ENCODE measurements around the gene NT5C. TPM values are rescaled to one million over a fixed set of nuclear protein-coding genes. Genes with fewer than 3 reads are reported as not detected.
"Not testable (repeated sequence)": the region's sequence is repeated elsewhere in the genome, so short reads cannot be mapped to it uniquely, and the experiment has no call there.

Gene NT5C
- total RNA-seq, 2 donors from 2014 or later = 76.9 to 87.9 TPM

DNA sequence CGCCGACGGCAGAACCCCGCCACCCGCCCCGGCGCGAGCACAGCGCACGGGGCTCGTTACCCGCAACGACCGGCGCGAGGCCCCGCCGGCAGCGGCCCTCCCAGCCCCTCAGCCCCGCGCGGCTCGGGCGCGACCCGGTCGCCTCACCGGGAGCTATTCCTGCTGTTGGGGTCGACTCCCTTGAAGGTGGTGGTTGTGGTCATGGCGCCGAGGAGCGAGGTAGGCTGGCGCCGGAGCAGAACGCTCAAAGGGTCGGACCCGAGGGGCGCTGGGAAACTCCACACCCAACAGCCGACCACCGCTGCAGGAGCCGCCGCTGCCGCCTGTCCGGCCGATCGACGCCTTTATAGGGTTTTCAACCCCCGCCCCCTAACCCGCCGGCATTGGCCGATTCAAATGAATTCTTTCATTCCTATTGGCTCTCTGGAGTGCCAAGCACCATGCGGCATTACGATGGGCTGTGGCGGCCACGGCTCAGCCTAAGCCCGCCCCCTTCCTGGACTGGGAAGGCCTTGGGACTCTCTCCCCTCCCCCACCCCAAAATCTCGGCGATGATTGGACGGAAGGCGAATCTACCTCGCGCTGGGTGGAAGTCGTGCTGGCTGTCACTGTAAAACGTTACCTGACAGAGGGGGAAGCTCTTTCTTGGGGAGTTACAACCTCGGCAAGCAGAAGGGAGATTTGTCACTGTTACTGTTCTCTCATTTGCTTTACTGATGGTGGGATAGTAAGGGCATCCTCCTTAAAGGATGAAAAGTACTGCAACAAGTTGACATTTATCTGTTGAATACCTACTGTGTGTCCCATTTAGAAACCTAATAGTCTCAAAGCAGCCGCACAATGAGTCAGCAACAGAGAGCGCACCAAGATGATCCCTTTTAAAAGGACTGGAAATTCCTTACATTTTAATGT is 22.9 kb upstream of the NT5C start, which contains the start of gene JPT1:
Gene JPT1, minus strand, starts transcription at position 318 of the 912 bp plus-strand sequence. Its CDS starts 115 bp downstream, at position 203.
- DNase-seq (ENCODE audit: low spot score) = peak; percentile 98
- peak within 1 kb of the TSS; percentile 67 to 82 for H3K27ac Mint-ChIP-seq
- no peaks in the 10 kb centered on the region for H3K9me3 Mint-ChIP-seq
- no peaks in the 10 kb centered on the region for H3K27me3 Mint-ChIP-seq
- peak; percentile 99 for ATAC-seq
- H3K4me1 Mint-ChIP-seq (ENCODE audit: low read depth in 2 of 2) = peaks cover 28 to 37% of the 10 kb centered on the region in 2 donors
- peaks cover 6% of the 10 kb centered on the region for H3K36me3 Mint-ChIP-seq
- H3K4me3 Mint-ChIP-seq = peak within 1 kb of the TSS; percentile 98

- Mint-ChIP-seq H3K9me3 (no peaks in the 10 kb centered on the region), H3K4me3 (peak overlapping the region; percentile 98), H3K27ac (peak overlapping the region; percentile 67 to 82), H3K36me3 (peaks cover 6% of the 10 kb centered on the region), H3K4me1 (ENCODE audit: low read depth in 2 of 2) (peaks cover 28 to 38% of the 10 kb centered on the region in 2 donors), H3K27me3 (no peaks in the 10 kb centered on the region)
- DNase-seq (ENCODE audit: low spot score) (no peak), ATAC-seq (peak; percentile 3 to 15)
Measured at GRCh38 chr17:75153780-75154194, 22.2 kb upstream of the NT5C start.

GRCh38 chr17:75152922-75153779 is 21.6 kb upstream of the NT5C start:
- DNase-seq (ENCODE audit: low spot score) (no peak), ATAC-seq (no peak)
- Mint-ChIP-seq H3K27ac (peak overlapping the region; percentile 67 to 82), H3K9me3 (no peaks in the 10 kb centered on the region), H3K4me1 (ENCODE audit: low read depth in 2 of 2) (peaks cover 30 to 44% of the 10 kb centered on the region in 2 donors), H3K27me3 (no peaks in the 10 kb centered on the region), H3K36me3 (peaks cover 13% of the 10 kb centered on the region), H3K4me3 (peak overlapping the region; percentile 98)

DNA sequence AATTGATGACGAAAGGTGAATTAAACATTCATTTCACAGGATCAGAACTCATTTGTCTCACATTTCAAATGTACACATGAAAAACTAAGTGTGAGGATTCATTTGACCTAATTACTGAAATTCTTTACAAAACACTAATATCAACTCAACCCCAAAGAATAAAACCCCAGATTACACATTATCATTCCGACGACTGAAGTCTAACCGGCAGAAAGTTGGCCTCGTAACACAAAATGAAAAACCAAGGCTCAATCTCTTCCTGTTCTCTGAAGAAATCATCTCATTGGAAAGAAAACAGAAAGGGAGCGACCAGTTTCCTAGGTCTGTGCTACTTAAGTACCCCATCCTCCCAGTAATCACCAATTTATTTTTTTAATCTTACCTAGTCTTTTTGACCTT is 21.0 kb upstream of the NT5C start:
- H3K36me3 Mint-ChIP-seq = peaks cover 14% of the 10 kb centered on the region
- H3K27ac Mint-ChIP-seq = peak overlapping the region; percentile 67 to 82
- peaks cover 30 to 44% of the 10 kb centered on the region in 2 donors for H3K4me1 Mint-ChIP-seq (ENCODE audit: low read depth in 2 of 2)

GRCh38 chr17:75151930-75152329 is 20.4 kb upstream of the NT5C start:
- Mint-ChIP-seq H3K27me3 (no peaks in the 10 kb centered on the region), H3K4me3 (peak overlapping the region; percentile 98), H3K9me3 (no peaks in the 10 kb centered on the region), H3K36me3 (peaks cover 20% of the 10 kb centered on the region), H3K27ac (peak overlapping the region; percentile 67 to 82), H3K4me1 (ENCODE audit: low read depth in 2 of 2) (peaks cover 32 to 44% of the 10 kb centered on the region in 2 donors)
- ATAC-seq = no peak
- no peak for DNase-seq (ENCODE audit: low spot score)

More for the DNA sequence above, 21.0 kb upstream of the NT5C start:
- no peak for ATAC-seq
- H3K9me3 Mint-ChIP-seq = no peaks in the 10 kb centered on the region
- H3K27me3 Mint-ChIP-seq = no peaks in the 10 kb centered on the region
- peak overlapping the region; percentile 98 for H3K4me3 Mint-ChIP-seq
- no peak for DNase-seq (ENCODE audit: low spot score)

DNA sequence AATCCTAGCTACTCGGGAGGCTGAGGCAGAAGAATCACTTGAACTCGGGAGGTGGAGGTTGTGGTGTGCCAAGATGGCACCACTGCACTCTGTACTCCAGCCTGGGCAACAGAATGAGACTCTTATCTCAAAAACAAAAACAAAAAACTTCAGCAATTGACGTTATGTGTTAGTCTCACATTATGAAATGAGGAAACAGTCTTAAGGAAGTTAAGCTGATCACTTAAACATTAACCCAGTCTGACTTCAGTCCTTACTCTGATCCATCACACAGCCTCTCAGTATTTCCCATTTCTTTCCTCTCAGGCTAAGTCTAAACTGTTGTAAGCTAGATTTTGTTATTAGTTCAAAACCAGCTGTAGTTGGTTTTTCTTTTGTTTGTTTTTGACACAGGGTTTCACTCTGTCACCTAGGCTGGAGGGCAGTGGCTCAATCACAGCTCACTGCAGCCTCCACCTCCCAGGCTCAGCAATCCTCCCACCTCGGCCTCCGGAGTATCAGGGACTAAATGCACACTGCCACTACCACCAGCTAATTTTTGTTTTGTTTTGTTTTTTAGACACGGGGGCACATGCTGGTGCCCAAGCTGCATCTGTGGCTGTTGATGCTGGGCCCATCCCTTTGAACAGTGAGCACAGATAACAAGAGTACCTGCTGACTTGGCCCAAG is 16.5 kb upstream of the NT5C start:
- Mint-ChIP-seq H3K4me3 (no peak overlapping the region), H3K36me3 (peaks cover 28% of the 10 kb centered on the region), H3K27ac (peak overlapping the region; percentile 28 to 48), H3K9me3 (no peaks in the 10 kb centered on the region), H3K4me1 (ENCODE audit: low read depth in 2 of 2) (peaks cover 17 to 26% of the 10 kb centered on the region in 2 donors), H3K27me3 (no peaks in the 10 kb centered on the region)
- DNase-seq (ENCODE audit: low spot score) = no peak
- no peak for ATAC-seq

GRCh38 chr17:75146592-75146991 is 15.1 kb upstream of the NT5C start:
- Mint-ChIP-seq H3K9me3 (no peaks in the 10 kb centered on the region), H3K36me3 (peaks cover 28% of the 10 kb centered on the region)

DNA sequence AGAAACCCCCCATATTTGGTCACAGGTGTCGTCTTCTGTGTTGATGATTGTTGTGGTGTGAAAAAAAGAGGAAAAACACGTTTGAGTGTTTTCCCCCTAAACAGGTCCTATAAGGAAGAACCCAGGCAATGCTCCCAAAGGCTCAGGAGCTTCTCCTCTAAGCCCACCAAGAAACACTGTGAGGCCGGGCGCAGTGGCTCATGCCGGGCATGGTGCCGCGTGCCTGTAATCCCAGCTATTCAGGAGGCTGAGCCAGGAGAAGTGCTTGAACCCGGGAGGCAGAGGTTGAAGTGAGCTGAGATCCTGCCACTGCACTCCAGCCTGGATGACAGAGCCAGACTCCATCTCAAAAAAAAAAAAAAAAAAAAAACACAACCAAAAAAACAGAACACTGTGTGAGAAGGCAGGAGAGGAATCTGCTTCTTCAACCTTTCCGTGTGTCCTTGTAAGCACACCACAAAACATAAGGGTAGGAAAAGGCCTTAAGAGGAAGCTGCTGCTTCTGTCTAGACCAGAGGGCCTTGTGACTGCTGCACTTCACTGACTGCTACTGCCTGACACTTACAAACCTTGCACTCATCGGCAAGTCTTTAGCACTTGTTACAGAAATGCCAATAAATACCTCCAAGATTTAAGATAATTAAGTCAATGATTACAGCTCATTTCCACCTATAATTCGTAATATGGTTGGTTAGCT is 13.4 kb upstream of the NT5C start:
- no peaks in the 10 kb centered on the region for H3K27me3 Mint-ChIP-seq
- H3K4me3 Mint-ChIP-seq = no peak overlapping the region
- no peak overlapping the region for H3K27ac Mint-ChIP-seq
- peaks cover 27% of the 10 kb centered on the region for H3K36me3 Mint-ChIP-seq
- no peaks in the 10 kb centered on the region for H3K9me3 Mint-ChIP-seq
- DNase-seq (ENCODE audit: low spot score) = no peak
- peaks cover 20 to 27% of the 10 kb centered on the region in 2 donors for H3K4me1 Mint-ChIP-seq (ENCODE audit: low read depth in 2 of 2)
- no peak for ATAC-seq

More at GRCh38 chr17:75146592-75146991, 15.1 kb upstream of the NT5C start:
- Mint-ChIP-seq H3K27ac (no peak overlapping the region), H3K4me3 (no peak overlapping the region), H3K27me3 (no peaks in the 10 kb centered on the region), H3K4me1 (ENCODE audit: low read depth in 2 of 2) (peaks cover 8 to 15% of the 10 kb centered on the region in 2 donors)
- ATAC-seq (no peak), DNase-seq (ENCODE audit: low spot score) (no peak)

GRCh38 chr17:75142236-75142971 is 10.9 kb upstream of the NT5C start:
- H3K9me3 Mint-ChIP-seq = no peaks in the 10 kb centered on the region
- peaks cover 12% of the 10 kb centered on the region for H3K36me3 Mint-ChIP-seq
- peaks cover 14 to 15% of the 10 kb centered on the region in 2 donors for H3K4me1 Mint-ChIP-seq (ENCODE audit: low read depth in 2 of 2)
- H3K4me3 Mint-ChIP-seq = no peak overlapping the region
- no peaks in the 10 kb centered on the region for H3K27me3 Mint-ChIP-seq
- no peak overlapping the region for H3K27ac Mint-ChIP-seq
- DNase-seq (ENCODE audit: low spot score) (no peak), ATAC-seq (no peak)

DNA sequence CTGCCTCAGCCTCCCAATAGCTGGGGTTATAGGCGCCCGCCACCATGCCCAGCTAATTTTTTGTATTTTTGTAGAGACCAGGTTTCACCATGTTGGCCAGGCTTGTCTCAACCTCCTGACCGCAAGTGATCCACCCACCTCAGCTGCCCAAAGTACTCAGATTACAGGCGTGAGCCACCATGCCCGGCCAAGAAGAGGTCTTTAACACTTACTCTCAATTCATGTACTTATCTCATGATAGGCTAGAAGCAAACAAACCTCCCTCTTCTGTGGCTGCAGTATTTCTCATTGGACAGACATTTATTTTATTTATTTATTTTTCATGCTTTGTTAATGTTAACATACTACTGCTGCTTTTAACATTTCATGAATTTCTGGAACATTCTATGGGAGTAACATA is 7.0 kb upstream of the NT5C start:
- H3K36me3 Mint-ChIP-seq = no peaks in the 10 kb centered on the region
- no peaks in the 10 kb centered on the region for H3K9me3 Mint-ChIP-seq
- no peak overlapping the region for H3K27ac Mint-ChIP-seq
- ATAC-seq (no peak), DNase-seq (ENCODE audit: low spot score) (no peak)
- peaks cover 12 to 15% of the 10 kb centered on the region in 2 donors for H3K4me1 Mint-ChIP-seq (ENCODE audit: low read depth in 2 of 2)
- no peak overlapping the region for H3K4me3 Mint-ChIP-seq
- no peaks in the 10 kb centered on the region for H3K27me3 Mint-ChIP-seq

DNA sequence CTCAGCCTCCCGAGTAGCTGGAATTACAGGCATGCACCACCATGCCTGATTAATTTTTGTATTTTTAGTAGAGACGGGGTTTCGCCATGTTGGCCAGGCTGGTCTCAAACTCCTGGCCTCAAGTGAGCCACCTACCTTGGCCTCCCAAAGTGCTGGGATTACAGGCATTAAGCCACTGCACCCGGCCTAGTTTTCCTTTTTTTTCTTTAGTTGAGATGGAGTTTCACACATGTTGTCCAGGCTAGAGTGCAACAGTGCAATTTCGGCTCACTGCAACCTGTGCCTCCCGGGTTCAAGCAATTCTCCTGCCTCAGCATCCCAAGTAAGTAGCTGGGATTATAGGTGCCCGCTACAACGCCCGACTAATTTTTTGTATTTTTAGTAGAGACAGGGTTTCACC is 6.2 kb upstream of the NT5C start:
- DNase-seq (ENCODE audit: low spot score); ATAC-seq; H3K36me3 Mint-ChIP-seq; H3K4me3 Mint-ChIP-seq; H3K9me3 Mint-ChIP-seq; H3K27me3 Mint-ChIP-seq: not testable (repeated sequence)
- Mint-ChIP-seq H3K27ac (peak overlapping the region in 1 of 2 donors; percentile 54), H3K4me1 (ENCODE audit: low read depth in 2 of 2) (peaks cover 12 to 15% of the 10 kb centered on the region in 2 donors)

DNA sequence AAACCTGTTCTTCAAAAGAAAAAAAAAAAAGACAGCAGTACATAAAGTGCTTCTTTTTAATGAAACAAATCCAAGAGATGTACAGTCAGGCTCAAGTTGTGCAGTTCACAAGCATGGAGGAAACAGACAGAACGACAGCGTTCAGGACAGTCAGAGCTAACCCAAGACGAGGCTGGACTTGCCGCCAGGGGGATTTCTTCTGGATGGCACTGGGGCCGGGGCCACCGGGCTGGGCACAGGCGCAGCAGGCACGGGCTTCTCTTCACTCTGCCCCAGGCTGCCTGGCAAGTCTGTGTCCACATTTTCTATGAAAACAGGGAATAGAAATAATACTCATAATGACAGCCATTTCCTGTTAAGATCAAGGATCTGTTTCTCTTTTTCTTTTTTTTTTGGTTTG is 4.4 kb upstream of the NT5C start:
- peak overlapping the region in 1 of 2 donors; percentile 21 for H3K27ac Mint-ChIP-seq

More for the DNA sequence above, 4.4 kb upstream of the NT5C start:
- ATAC-seq (no peak), DNase-seq (ENCODE audit: low spot score) (no peak)
- H3K36me3 Mint-ChIP-seq = no peaks in the 10 kb centered on the region
- no peaks in the 10 kb centered on the region for H3K9me3 Mint-ChIP-seq
- peaks cover 7 to 10% of the 10 kb centered on the region in 2 donors for H3K4me1 Mint-ChIP-seq (ENCODE audit: low read depth in 2 of 2)
- H3K4me3 Mint-ChIP-seq = no peak overlapping the region
- no peaks in the 10 kb centered on the region for H3K27me3 Mint-ChIP-seq
